Parathyroid adenoma (tissue), 2 donors: Measurements from ENCODE around the gene SPO11.

Source experiments
- H2AFZ ChIP-seq: fragments of 300-600 bp; sonication (generic); one replicate; pipeline ENCODE4 v1.7.0; 2017; ENCODE audit warnings: antibody characterized with exemption, mild to moderate bottlenecking
- H3K27ac ChIP-seq: fragments of 300-600 bp; sonication (generic); one replicate; pipeline ENCODE4 v1.7.0; 2017
- H3K27me3 ChIP-seq: fragments of 300-600 bp; sonication (generic); one replicate; pipeline ENCODE4 v1.7.0; 2017; ENCODE audit warnings: low read length; ENCODE audit not compliant: control insufficient read depth, insufficient read depth
- H3K36me3 ChIP-seq: fragments of 300-600 bp; sonication (generic); one replicate; pipeline ENCODE4 v1.7.0; 2017; ENCODE audit warnings: low read length; ENCODE audit not compliant: control insufficient read depth, insufficient read depth
- H3K4me1 ChIP-seq: fragments of 300-600 bp; sonication (generic); one replicate; pipeline ENCODE4 v1.7.0; 2017; ENCODE audit warnings: control low read depth
- H3K4me2 ChIP-seq: fragments of 300-600 bp; sonication (generic); one replicate; pipeline ENCODE4 v1.7.0; 2017; ENCODE audit warnings: low read length
- H3K4me3 ChIP-seq: fragments of 300-600 bp; sonication (generic); one replicate; pipeline ENCODE4 v1.7.0; 2017; ENCODE audit warnings: low read depth, low read length
- H3K79me2 ChIP-seq: fragments of 300-600 bp; sonication (generic); one replicate; pipeline ENCODE4 v1.7.0; 2017; ENCODE audit warnings: control low read depth
- H3K9ac ChIP-seq: fragments of 300-600 bp; sonication (generic); one replicate; pipeline ENCODE4 v1.7.0; 2017; ENCODE audit warnings: mild to moderate bottlenecking
- H3K9me3 ChIP-seq: fragments of 300-600 bp; sonication (generic); one replicate; pipeline ENCODE4 v1.7.0; 2017; ENCODE audit warnings: low read length; ENCODE audit not compliant: control insufficient read depth
- CTCF ChIP-seq: fragments of 300-600 bp; sonication (generic); IDR thresholded peaks from one replicate; pipeline ENCODE4 v1.7.0; 2017; ENCODE audit warnings: antibody characterized with exemption, mild to moderate bottlenecking
- donor health status: primary hyperparathyroidism.

Gene SPO11

GRCh38 chr20:57313230-57313629 is 16.4 kb upstream of the SPO11 start:
- no peaks in the 10 kb centered on the region for H3K79me2 ChIP-seq
- no peaks in the 10 kb centered on the region for H3K4me1 ChIP-seq
- TF ChIP-seq CTCF: no peak
- H3K4me3 ChIP-seq: no peak overlapping the region
- no peaks in the 10 kb centered on the region for H3K27me3 ChIP-seq
- H3K27ac ChIP-seq: no peak overlapping the region
- no peaks in the 10 kb centered on the region for H3K36me3 ChIP-seq
- no peak overlapping the region for H3K4me2 ChIP-seq
- no peak overlapping the region for H3K9ac ChIP-seq
- no peak overlapping the region for H2AFZ ChIP-seq
- no peaks in the 10 kb centered on the region for H3K9me3 ChIP-seq

- H2AFZ ChIP-seq: no peak overlapping the region
- H3K9ac ChIP-seq: no peak overlapping the region
- H3K27ac ChIP-seq: no peak overlapping the region
- no peaks in the 10 kb centered on the region for H3K9me3 ChIP-seq
- no peak overlapping the region for H3K4me2 ChIP-seq
- no peak overlapping the region for H3K4me3 ChIP-seq
- no peaks in the 10 kb centered on the region for H3K27me3 ChIP-seq
- H3K36me3 ChIP-seq: no peaks in the 10 kb centered on the region
- H3K79me2 ChIP-seq: no peaks in the 10 kb centered on the region
- H3K4me1 ChIP-seq: no peaks in the 10 kb centered on the region
- TF ChIP-seq CTCF: no peak
These were observed 15.7 kb upstream of the SPO11 start for GRCh38 chr20:57313951-57314350.

- no peak overlapping the region for H3K4me3 ChIP-seq
- no peak overlapping the region for H3K27ac ChIP-seq
- TF ChIP-seq CTCF: no peak
These were observed 14.3 kb upstream of the SPO11 start for GRCh38 chr20:57315083-57315975.

GRCh38 chr20:57315976-57316480 is 13.6 kb upstream of the SPO11 start:
- Histone ChIP-seq H3K27ac (no peak overlapping the region), H3K9ac (no peak overlapping the region), H2AFZ (no peak overlapping the region), H3K79me2 (no peaks in the 10 kb centered on the region), H3K4me3 (no peak overlapping the region), H3K9me3 (no peaks in the 10 kb centered on the region), H3K4me1 (no peaks in the 10 kb centered on the region), H3K4me2 (no peak overlapping the region), H3K27me3 (no peaks in the 10 kb centered on the region), H3K36me3 (no peaks in the 10 kb centered on the region)
- no peak for TF ChIP-seq CTCF

More at GRCh38 chr20:57315083-57315975, 14.3 kb upstream of the SPO11 start:
- no peaks in the 10 kb centered on the region for H3K9me3 ChIP-seq
- no peak overlapping the region for H2AFZ ChIP-seq
- H3K4me2 ChIP-seq: no peak overlapping the region
- H3K9ac ChIP-seq: no peak overlapping the region
- H3K4me1 ChIP-seq: no peaks in the 10 kb centered on the region
- no peaks in the 10 kb centered on the region for H3K36me3 ChIP-seq
- no peaks in the 10 kb centered on the region for H3K27me3 ChIP-seq
- H3K79me2 ChIP-seq: no peaks in the 10 kb centered on the region

- Histone ChIP-seq H3K9me3 (no peaks in the 10 kb centered on the region), H3K27me3 (no peaks in the 10 kb centered on the region), H2AFZ (no peak overlapping the region), H3K79me2 (no peaks in the 10 kb centered on the region), H3K4me2 (no peak overlapping the region), H3K9ac (no peak overlapping the region), H3K4me1 (no peaks in the 10 kb centered on the region), H3K27ac (no peak overlapping the region), H3K4me3 (no peak overlapping the region), H3K36me3 (no peaks in the 10 kb centered on the region)
- no peak for TF ChIP-seq CTCF
These were observed 12.8 kb upstream of the SPO11 start for GRCh38 chr20:57316795-57317201.
